PFSK-1 (cell line): ENCODE measurements around the gene KCNQ1OT1.

Experiments
- FOXP2 ChIP-seq: optimal IDR thresholded peaks from 2 replicates; pipeline ENCODE3; 2011; ENCODE audit warnings: borderline replicate concordance, control low read depth, inconsistent platforms; ENCODE audit not compliant: insufficient read depth; ENCODE audit errors: extremely low read length, extremely low read depth
- POLR2AphosphoS5 ChIP-seq: IDR thresholded peaks from 2 replicates; pipeline ENCODE4 v1.6.1; 2012; ENCODE audit warnings: low read depth, mild to moderate bottlenecking, control low read depth, low read length, moderate library complexity
- SIN3A ChIP-seq: IDR thresholded peaks from 2 replicates; pipeline ENCODE4 v1.6.1; 2012; ENCODE audit warnings: mild to moderate bottlenecking, low read length, moderate library complexity, borderline replicate concordance; ENCODE audit not compliant: insufficient read depth
- TAF1 ChIP-seq: IDR thresholded peaks from 2 replicates; pipeline ENCODE4 v1.6.1; 2012; ENCODE audit warnings: low read length, control low read depth, borderline replicate concordance; ENCODE audit not compliant: insufficient read depth
- TF ChIP-seq, protein P1 (sequence below), 2 experiments: IDR thresholded peaks; 2 replicates each; pipeline versions ENCODE4 v1.6.1 to v1.8.0; 2011 to 2012; ENCODE audit warnings: low read depth in 2 of 2, low read length in 2 of 2, control low read depth in 1 of 2, inconsistent platforms in 1 of 2, mild to moderate bottlenecking in 1 of 2, moderate library complexity in 1 of 2; ENCODE audit not compliant: insufficient read depth in 1 of 2

Gene KCNQ1OT1

DNA sequence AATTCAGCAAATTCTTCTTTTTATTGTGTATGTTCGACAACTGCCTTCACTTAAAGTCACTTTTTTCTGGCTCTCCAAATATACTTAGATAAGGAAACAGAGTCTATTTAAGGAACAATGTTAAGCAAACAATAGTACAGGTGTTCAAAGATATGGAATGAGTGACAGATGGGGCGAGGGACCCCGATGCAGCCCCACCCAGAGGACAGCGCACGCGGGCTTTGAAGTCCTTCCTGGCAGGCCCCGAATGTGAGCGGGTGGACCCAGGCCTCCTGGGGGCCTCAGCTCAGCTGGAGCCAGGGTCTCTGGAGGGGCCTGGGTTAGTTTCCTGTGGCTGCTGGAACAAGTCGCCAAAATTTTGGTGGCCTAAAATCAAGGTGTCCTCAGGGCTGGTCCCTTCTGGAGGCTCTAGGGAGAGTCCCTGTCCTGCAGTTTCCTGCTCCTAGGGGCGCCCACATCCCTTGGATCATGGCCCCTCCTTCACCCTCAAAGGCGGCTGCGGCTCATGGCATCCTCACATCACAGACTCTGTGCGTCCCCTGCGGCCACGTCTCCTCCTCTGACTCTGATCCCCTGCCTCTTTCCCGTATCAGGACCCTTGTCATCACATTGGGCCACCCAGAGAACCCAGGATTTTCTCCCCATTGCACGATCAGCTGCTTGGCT is 40.6 kb upstream of the KCNQ1OT1 start:
- no peak for TF ChIP-seq POLR2AphosphoS5
- TF ChIP-seq, protein P1, sequence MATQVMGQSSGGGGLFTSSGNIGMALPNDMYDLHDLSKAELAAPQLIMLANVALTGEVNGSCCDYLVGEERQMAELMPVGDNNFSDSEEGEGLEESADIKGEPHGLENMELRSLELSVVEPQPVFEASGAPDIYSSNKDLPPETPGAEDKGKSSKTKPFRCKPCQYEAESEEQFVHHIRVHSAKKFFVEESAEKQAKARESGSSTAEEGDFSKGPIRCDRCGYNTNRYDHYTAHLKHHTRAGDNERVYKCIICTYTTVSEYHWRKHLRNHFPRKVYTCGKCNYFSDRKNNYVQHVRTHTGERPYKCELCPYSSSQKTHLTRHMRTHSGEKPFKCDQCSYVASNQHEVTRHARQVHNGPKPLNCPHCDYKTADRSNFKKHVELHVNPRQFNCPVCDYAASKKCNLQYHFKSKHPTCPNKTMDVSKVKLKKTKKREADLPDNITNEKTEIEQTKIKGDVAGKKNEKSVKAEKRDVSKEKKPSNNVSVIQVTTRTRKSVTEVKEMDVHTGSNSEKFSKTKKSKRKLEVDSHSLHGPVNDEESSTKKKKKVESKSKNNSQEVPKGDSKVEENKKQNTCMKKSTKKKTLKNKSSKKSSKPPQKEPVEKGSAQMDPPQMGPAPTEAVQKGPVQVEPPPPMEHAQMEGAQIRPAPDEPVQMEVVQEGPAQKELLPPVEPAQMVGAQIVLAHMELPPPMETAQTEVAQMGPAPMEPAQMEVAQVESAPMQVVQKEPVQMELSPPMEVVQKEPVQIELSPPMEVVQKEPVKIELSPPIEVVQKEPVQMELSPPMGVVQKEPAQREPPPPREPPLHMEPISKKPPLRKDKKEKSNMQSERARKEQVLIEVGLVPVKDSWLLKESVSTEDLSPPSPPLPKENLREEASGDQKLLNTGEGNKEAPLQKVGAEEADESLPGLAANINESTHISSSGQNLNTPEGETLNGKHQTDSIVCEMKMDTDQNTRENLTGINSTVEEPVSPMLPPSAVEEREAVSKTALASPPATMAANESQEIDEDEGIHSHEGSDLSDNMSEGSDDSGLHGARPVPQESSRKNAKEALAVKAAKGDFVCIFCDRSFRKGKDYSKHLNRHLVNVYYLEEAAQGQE (IDR thresholded peaks at IDR 0.05; ENCODE audit: insufficient read depth in 1 of 2, low read depth in 2 of 2, low read length in 2 of 2), result no peak
- TF ChIP-seq SIN3A, result no peak
- no peak for TF ChIP-seq TAF1
- TF ChIP-seq FOXP2, result no peak

DNA sequence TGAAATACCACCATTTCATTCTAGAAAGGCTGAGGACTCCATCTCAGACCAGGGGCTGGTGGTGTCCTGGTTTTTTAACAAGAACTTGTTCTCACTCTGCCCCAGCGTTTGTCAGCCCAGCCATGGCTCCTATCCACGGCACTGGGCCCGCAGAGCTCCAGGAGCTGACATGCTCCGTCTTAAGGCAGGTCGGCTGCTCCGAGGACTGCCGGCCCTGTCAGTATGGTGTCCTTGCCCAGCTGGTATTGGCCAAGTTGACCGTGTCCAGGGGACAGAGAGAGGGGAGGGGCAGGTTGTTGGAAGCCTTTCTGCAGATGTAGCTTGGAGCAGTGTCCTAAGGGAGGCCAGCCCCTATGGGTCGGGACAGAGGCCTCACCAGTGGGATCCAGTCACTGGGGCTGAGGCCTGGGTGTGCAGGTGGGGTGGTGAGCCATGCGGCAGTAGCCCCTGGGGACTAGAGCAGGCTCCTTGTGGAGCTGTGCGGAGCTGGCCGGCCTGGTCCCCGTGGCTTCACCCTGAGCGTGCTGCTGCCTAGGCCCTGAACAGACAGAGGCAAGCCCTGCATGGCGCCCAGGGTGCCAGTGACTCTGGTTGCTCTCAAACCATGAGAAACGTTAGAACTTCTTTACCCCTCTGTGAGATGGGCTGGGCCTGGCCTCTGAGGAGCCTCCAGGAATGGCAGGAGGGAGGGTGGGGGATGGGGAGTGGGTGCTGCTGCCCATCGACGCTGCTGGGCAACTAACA is 39.9 kb upstream of the KCNQ1OT1 start:
- TF ChIP-seq POLR2AphosphoS5, result no peak
- no peak for TF ChIP-seq FOXP2
- TF ChIP-seq, protein P1 (IDR thresholded peaks at IDR 0.05; ENCODE audit: insufficient read depth in 1 of 2, low read depth in 2 of 2, low read length in 2 of 2), result no peak

DNA sequence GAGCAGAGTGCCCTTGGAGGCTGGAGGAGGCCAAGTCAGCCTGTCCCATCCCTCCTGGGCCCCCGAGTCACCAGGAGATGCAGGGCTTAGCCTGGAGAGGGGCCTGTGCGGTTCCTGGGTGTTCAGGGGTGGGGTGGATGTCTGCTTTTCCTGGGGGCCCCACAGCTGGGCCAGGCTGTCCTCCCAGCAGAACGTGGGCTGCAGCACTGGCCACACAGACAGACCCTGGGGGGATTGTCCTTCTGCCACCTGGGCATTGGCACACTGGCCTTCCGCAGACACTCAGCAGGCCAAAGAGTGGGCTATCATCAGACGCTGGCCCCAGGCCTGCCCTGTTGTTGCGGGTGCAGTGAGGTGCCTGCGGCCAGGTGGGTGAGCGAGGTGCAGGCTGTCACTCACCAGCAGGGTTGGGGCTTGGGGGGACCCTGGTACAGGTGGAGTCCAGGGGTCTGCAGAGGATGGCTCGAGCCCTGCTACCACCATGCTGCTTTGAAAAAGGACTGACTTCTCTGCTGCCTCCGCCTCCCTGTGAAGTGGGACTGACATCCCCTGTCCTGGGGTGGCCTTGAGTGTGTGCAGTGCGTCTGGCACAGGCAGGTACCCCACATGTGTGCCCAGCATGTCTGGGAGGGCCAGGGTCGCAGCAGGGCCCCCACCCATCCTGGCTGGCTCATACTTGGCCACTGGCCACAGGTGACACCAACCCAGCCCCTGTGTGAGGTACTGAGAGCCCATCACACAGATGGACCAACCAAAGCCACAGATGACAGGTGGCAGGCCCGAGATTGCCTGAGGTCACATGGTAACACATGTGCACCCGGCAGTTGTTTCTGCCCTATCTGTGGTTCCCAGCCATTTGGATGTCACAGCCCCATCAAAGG is 39.0 kb upstream of the KCNQ1OT1 start:
- no peak for TF ChIP-seq FOXP2
- no peak for TF ChIP-seq SIN3A
- TF ChIP-seq POLR2AphosphoS5, result no peak
- TF ChIP-seq, protein P1 (IDR thresholded peaks at IDR 0.05; ENCODE audit: insufficient read depth in 1 of 2, low read depth in 2 of 2, low read length in 2 of 2), result no peak
- no peak for TF ChIP-seq TAF1

DNA sequence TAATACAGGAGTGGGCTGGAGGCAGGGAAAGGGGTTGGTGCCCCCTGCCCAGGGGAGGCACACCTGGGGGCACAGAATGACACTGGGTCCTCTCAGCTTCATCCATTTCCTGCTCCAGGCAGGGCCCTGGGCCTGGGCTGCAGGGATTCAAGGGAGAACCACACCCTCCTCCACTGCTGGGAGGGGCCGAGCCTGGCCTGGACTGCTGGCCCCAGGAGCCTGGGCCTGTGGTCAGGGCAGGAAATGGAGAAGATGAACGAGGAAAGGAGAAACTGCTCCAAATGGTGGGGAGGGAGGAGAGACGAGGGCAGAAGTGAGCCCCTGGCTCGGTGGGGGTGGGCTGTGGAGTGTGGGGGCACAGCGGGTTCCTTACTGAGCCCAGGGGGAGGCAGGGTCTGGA is 38.1 kb upstream of the KCNQ1OT1 start:
- TF ChIP-seq FOXP2, result no peak
- TF ChIP-seq POLR2AphosphoS5, result no peak
- TF ChIP-seq TAF1, result no peak
- no peak for TF ChIP-seq SIN3A
- TF ChIP-seq, protein P1 (IDR thresholded peaks at IDR 0.05; ENCODE audit: insufficient read depth in 1 of 2, low read depth in 2 of 2, low read length in 2 of 2), result no peak
